NCI-H748 (cell line): ENCODE data around the gene CFAP299.
A peak's percentile ranks its signal among the peaks of the same experiment; 100 is the strongest.
"Not testable (repeated sequence)": the region's sequence is repeated elsewhere in the genome, so short reads cannot be mapped to it uniquely, and the experiment has no call there.

ENCODE experiments used
- DNase-seq: peaks from one replicate; lab custom pipeline; 2025; ENCODE audit not compliant: unreplicated experiment; lab: John Stamatoyannopoulos, UW

The CFAP299 gene

GRCh38 chr4:80586716-80587115 is 251.2 kb downstream of the CFAP299 start:
- DNase-seq: peak; percentile 41

DNA sequence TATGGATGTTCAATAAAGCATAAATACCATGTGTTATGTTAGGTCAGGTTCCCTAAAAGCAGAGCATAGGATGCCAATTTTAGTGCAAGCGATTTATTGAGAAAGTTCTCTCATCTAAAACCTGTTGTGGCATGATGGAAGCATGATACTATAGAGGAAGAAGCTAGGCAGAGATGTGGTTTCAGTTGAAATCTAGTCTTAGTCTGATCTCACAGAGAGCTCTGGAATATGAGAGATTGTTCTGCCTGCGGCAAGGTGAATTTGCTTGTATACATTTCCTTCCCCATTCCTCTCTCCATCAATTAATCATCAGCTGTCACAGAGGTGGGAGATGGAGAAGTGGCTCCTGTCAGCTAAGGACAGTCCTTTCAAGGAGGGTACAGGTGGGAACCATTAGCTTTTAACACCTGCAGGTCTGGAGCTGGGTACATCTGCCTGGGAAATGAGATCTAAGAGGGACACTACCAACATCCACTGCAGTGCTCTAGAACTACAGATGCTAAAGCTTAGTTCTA is 252.4 kb downstream of the CFAP299 start:
- DNase-seq: peak; percentile 28

DNA sequence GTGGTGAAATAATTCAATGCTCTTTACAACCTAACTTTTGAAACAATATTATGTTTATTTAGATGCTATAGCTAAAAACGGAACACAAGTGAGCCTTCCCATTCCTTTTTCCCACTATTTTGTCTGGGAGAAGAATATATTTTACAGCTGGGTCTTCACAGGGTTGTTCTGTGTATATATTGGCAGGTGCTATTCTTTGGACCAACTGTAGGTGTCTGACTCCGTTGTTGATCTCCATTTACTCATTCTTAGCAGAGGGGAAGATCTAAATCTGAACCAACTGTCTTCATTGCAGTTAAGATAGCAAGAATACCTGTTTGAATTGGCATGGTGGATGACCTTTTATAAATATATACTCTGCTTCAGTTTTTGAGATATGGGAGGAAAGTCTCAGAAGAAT is 257.4 kb downstream of the CFAP299 start:
- no peak for DNase-seq

DNA sequence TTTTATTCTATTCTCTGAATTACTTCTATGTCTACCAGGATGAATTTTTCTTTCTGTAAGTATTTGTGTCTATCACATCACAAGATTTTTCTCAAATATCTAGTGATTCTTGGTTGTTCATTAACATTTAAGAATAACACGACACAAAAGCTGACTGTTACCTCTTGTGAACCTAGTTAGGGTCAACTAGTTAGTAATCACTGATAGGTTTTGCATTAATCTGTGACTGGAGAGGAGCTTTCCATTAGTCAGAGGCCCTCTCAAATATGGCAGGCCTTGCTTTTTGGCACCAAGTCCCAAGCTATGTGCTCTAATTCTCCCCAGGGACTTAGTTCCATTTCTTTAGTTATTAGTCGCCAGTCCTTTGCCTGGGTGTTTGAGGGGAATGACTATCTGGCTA is 259.2 kb downstream of the CFAP299 start:
- DNase-seq: no peak

- DNase-seq: no peak
Measured at GRCh38 chr4:80608281-80608980, 272.9 kb downstream of the CFAP299 start.

GRCh38 chr4:80610199-80610598 is 274.7 kb downstream of the CFAP299 start:
- no peak for DNase-seq

DNA sequence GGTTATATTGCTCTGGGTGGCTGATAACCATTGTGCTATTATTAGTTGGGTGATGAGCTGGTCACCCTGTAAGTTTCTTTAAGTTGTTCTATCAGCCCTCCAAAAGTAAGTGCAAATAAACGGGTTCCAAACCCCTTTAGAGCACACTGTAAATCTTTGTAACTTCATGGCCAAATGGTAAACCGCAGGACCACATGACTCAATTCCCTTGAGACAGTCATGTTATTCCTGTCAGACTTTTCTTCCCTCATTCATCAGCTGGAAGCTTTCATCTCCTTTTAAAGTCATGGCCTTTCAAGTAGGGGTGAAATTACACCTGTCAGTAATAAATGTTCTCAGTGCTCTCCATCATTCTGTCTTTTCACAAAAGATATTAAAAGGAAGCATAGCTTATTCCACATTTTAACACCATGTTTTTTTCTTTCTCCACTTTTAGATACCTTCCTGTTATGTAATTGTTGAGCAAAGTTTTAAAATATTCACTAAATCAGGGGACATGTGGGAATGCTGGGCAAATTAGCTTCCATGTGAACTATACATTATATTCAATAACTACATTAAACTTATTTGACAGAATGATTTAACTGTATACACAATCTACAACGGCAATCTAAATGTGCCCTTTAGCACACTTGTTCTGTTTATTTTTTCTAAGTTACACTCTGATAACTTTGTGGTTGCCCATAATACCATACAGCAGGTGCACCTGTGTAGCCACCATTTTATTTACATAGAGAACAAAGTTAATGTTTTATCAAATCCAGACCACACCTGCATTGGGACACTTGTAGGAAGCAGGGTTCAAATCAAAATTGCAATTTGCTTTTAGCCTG is 275.5 kb downstream of the CFAP299 start:
- DNase-seq: no peak

- no peak for DNase-seq
Measured at GRCh38 chr4:80611678-80611979, 276.1 kb downstream of the CFAP299 start.

GRCh38 chr4:80613470-80613869 is 277.9 kb downstream of the CFAP299 start:
- DNase-seq: no peak

DNA sequence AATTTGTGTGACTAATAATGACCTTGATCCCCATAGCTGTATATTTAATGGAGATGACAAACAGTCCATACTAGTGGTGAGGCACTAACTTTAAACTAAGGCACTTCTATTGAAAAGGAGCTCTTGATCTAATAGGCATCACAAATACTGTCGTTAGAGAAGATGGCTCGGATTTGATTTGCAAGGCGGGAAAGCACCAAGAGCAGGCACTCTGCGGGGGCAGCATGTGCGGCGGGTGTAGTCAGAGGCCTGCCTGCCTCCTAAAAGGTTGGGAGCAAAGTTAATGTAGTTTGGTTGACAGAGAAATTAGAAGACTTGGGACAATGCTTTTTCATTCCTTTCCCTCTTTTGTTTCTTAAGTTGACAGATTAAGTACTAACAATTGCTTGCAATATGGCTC is 278.8 kb downstream of the CFAP299 start:
- no peak for DNase-seq

GRCh38 chr4:80615099-80615498 is 279.6 kb downstream of the CFAP299 start:
- no peak for DNase-seq

- DNase-seq: no peak
Measured at GRCh38 chr4:80619070-80619674, 283.6 kb downstream of the CFAP299 start.

- DNase-seq: no peak
Measured at GRCh38 chr4:80631861-80632260, 296.3 kb downstream of the CFAP299 start.

DNA sequence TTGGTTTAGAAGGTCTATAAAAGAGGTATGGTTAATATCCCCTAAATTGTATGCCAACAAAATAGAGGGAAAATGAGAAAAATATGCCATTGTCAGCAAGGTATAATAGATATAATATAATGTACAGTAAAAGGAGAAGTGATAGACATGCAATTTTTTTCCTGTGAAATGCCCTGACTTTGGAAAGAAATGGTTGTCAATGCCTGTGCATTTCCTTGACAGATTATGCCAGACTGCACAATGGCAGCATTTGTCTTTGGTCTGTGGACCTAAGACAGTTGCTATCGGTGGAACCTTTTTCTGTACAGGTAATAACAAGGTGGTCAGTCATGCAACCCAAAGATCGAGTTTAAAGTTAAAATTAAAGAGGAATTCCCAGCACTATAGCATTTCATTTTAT is 301.7 kb downstream of the CFAP299 start:
- DNase-seq: no peak

DNA sequence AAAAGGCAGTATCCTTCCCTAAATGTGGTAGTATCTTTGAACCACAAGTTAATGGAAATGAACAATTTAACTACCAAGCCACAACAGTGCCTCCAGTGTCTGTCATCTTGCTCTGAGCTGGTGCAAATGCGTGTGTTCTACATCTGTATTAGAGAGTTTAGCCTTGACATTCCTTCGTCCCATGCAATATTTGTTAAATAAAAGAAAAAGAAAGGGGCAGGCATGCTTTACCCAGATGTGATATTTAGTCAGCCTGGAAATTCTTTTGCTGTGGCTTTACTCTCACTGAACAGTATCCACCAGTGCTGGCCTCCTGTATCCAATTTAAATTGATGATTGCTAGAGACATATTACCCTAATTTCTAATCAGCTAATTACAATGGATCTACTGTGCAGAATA is 310.5 kb downstream of the CFAP299 start:
- DNase-seq: no peak

GRCh38 chr4:80655662-80656061 is 320.1 kb downstream of the CFAP299 start:
- no peak for DNase-seq

DNA sequence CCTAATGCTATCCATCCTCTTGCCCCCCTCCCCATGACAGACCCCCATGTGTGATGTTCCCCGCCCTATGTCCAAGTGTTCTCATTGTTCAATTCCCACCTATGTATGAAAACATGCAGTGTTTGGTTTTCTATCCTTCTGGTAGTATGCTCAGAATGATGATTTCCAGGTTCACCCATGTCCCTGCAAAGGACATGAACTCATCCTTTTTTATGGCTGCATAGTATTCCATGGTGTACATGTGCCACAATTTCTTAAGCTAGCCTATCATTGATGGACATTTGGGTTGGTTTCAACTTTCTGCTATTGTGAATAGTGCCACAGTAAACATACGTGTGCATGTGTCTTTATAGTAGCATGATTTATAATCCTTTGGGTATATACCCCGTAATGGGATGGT is 334.6 kb downstream of the CFAP299 start:
- not testable (repeated sequence) for DNase-seq

DNA sequence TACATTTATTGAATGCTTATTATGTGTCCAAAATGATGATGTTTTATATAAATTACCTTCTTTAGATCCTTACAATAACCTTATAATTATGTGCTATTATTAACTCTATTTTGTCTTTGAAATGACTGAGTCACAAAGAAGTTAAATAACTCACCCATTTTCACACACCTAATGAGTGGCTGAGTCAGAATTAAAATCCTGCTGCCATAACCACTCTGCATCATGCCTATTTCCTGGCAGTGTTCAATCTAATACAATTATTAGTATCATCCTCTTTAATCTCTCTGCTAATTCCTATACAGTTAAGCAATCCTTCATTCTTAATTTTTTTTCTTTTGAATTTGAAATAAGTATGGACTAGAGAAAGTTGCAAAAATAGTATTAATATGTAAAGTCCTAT is 342.9 kb downstream of the CFAP299 start:
- DNase-seq: no peak

- no peak for DNase-seq
Measured at GRCh38 chr4:80680934-80681333, 345.4 kb downstream of the CFAP299 start.

DNA sequence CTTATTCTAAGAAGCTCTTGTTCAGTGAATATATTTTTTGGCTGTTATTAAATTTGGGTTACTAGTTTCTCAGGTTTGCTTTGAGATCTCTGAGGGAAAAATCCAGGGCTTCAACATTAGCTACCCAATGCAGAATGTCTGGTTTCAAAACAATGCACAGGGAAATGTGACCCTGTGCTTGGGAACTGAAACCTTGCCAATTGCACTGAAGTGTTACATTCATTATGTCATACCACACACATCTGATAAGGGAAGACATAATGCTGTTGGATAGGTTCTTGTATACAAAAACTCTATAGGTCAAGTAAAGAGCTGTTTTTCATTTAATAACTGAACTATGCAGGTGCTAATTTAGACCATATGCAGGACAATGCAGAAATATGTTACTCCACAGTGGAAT is 349.7 kb downstream of the CFAP299 start:
- DNase-seq: no peak

DNA sequence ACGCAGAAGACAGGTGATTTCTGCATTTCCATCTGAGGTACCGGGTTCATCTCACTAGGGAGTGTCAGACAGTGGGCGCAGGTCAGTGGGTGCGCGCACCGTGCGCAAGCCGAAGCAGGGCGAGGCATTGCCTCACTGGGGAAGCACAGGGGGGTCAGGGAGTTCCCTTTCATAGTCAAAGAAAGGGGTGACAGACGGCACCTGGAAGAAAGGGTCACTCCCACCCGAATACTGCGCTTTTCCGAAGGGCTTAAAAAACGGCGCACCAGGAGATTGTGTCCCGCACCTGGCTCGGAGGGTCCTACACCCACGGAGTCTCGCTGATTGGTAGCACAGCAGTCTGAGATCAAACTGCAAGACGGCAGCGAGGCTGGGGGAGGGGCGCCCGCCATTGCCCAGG is 352.2 kb downstream of the CFAP299 start:
- not testable (repeated sequence) for DNase-seq

DNA sequence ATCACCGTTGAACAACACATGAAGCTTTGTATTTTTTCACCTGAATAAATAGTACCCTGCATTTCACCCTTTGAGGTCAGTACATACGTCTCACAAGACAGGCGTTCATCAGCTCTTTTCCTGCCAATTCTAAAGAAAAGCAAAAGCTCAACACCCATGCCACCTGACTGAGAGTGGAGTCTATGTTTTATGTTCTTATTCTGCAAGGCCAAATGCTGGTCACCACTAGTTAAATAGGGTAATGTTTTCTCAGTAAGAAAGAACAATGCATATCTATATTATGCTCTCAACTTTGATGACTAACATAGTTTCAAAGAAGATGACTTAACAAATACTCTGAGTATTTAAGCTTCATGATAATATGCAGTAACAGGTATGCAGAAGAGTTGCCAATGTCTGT is 358.6 kb downstream of the CFAP299 start:
- DNase-seq: no peak
